22Rv1 (cell line): ENCODE results near the gene TUB.

Experiments used
- ZFX ChIP-seq: fragments of 450-650 bp; IDR thresholded peaks from 2 replicates; pipeline ENCODE4 v1.6.1; 2017; ENCODE audit warnings: antibody characterized with exemption, borderline replicate concordance
- TF ChIP-seq, protein P1 (sequence below): fragments of 450-650 bp; IDR thresholded peaks from 2 replicates; pipeline ENCODE4 v1.5.1; 2017; ENCODE audit warnings: mild to moderate bottlenecking

- TF ChIP-seq, protein P1, sequence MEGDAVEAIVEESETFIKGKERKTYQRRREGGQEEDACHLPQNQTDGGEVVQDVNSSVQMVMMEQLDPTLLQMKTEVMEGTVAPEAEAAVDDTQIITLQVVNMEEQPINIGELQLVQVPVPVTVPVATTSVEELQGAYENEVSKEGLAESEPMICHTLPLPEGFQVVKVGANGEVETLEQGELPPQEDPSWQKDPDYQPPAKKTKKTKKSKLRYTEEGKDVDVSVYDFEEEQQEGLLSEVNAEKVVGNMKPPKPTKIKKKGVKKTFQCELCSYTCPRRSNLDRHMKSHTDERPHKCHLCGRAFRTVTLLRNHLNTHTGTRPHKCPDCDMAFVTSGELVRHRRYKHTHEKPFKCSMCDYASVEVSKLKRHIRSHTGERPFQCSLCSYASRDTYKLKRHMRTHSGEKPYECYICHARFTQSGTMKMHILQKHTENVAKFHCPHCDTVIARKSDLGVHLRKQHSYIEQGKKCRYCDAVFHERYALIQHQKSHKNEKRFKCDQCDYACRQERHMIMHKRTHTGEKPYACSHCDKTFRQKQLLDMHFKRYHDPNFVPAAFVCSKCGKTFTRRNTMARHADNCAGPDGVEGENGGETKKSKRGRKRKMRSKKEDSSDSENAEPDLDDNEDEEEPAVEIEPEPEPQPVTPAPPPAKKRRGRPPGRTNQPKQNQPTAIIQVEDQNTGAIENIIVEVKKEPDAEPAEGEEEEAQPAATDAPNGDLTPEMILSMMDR: no peak
- TF ChIP-seq ZFX: no peak
These were observed 6.7 kb downstream of the TUB start for GRCh38 chr11:8087756-8088155.
